Thyroid gland (tissue), 4 donors: ENCODE data around the gene PRKCQ.

ENCODE experiments used
- CTCF ChIP-seq, 6 experiments: fragments of 200-600 bp in 3 of 6; fragments of 450-650 bp in 3 of 6; sonication (generic) in 3 of 6; IDR thresholded peaks; one replicate each; pipeline ENCODE4 v1.5.1; 2016 to 2019; ENCODE audit warnings: antibody characterized with exemption in 6 of 6, mild to moderate bottlenecking in 2 of 6, inconsistent platforms in 1 of 6, moderate library complexity in 1 of 6
- POLR2A ChIP-seq, 2 donors: fragments of 450-650 bp; IDR thresholded peaks; one replicate each; pipeline ENCODE4 v1.6.1; 2017; ENCODE audit warnings: antibody characterized with exemption in 2 of 2, mild to moderate bottlenecking in 2 of 2, moderate library complexity in 1 of 2

DNA sequence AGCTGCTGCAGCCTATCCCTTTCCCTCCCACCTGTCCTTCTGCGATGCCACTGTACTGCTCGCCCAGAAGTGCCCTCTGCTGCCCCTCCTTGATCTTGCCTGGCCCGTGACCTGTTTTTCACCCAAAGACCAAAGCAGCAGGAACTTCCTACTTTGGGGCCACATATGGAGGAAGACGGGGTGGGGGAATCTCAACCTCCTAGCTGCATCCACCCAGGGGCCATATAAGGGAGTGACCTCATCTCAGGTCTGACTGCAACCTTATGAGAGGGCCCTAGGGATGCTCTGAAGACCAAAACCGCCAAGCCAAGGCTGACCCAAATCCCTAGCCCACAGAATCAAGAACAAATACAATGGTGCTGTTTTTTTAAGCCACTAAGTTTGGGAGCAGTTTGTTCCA is 15.7 kb downstream of the PRKCQ start:
- no peak for TF ChIP-seq POLR2A (IDR thresholded peaks at IDR 0.05)
- TF ChIP-seq CTCF (IDR thresholded peaks at IDR 0.05), result no peak
